Fibroblast of pulmonary artery (primary cell): Measurements from ENCODE around the gene DNLZ.

Experiments
- DNase-seq: peaks from one replicate; pipeline ENCODE4 v3.0.0-alpha.2; 2010; ENCODE audit warnings: low read depth
- H3K4me3 ChIP-seq: replicated peaks from 2 replicates; pipeline ENCODE4 v1.5.1; 2011; ENCODE audit warnings: low read depth, mild to moderate bottlenecking, control low read depth, low read length, moderate library complexity
- TF ChIP-seq, protein P1 (sequence below): IDR thresholded peaks from 2 replicates; pipeline ENCODE4 v1.5.1; 2011; ENCODE audit warnings: mild to moderate bottlenecking, control low read depth, low read length, inconsistent platforms; ENCODE audit errors: missing control alignments

Gene DNLZ

DNA sequence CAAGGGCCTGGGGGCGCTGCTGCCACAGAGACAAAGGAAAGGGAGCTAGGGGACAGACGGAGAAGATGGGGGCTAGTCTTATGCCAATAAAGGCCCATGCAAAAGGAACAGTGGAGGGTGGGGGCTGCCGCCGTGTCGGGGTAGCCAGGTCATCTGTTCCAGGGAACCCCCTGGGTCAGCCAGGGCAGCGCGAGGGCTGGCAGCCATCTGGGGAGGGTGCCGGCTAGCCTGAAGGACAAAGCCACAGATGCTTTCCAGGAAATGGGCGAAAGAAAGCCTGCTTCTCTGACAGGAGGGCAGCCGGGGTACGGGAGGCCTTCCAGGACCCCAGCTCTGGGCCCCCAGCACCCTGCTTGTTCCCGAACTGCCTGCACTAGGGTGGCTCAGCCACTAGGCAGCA, 11.6 kb upstream of the DNLZ start:
- no peak for DNase-seq
- TF ChIP-seq, protein P1, sequence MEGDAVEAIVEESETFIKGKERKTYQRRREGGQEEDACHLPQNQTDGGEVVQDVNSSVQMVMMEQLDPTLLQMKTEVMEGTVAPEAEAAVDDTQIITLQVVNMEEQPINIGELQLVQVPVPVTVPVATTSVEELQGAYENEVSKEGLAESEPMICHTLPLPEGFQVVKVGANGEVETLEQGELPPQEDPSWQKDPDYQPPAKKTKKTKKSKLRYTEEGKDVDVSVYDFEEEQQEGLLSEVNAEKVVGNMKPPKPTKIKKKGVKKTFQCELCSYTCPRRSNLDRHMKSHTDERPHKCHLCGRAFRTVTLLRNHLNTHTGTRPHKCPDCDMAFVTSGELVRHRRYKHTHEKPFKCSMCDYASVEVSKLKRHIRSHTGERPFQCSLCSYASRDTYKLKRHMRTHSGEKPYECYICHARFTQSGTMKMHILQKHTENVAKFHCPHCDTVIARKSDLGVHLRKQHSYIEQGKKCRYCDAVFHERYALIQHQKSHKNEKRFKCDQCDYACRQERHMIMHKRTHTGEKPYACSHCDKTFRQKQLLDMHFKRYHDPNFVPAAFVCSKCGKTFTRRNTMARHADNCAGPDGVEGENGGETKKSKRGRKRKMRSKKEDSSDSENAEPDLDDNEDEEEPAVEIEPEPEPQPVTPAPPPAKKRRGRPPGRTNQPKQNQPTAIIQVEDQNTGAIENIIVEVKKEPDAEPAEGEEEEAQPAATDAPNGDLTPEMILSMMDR, result no peak
- no peak overlapping the region for H3K4me3 ChIP-seq

DNA sequence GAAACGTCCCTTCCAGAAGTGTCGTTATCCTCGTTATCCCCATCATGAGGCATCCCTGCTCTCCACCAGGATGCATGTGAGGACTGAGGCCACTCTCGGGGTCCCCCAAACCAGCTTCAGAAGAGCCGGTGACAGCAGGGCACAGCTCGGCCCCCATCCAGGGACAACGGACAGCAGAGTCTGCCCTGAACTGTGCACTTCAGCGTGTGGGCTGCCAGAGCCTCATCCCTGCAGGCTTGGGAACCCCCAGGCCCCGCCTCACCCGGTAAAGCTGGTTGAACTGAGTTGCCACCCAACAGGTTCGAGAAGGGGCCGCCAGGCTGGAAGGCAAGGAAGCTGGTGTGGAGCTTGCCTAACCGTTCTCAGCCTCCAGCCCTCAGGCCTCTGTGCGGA, 10.6 kb upstream of the DNLZ start:
- TF ChIP-seq, protein P1, result no peak
- no peak overlapping the region for H3K4me3 ChIP-seq

DNA sequence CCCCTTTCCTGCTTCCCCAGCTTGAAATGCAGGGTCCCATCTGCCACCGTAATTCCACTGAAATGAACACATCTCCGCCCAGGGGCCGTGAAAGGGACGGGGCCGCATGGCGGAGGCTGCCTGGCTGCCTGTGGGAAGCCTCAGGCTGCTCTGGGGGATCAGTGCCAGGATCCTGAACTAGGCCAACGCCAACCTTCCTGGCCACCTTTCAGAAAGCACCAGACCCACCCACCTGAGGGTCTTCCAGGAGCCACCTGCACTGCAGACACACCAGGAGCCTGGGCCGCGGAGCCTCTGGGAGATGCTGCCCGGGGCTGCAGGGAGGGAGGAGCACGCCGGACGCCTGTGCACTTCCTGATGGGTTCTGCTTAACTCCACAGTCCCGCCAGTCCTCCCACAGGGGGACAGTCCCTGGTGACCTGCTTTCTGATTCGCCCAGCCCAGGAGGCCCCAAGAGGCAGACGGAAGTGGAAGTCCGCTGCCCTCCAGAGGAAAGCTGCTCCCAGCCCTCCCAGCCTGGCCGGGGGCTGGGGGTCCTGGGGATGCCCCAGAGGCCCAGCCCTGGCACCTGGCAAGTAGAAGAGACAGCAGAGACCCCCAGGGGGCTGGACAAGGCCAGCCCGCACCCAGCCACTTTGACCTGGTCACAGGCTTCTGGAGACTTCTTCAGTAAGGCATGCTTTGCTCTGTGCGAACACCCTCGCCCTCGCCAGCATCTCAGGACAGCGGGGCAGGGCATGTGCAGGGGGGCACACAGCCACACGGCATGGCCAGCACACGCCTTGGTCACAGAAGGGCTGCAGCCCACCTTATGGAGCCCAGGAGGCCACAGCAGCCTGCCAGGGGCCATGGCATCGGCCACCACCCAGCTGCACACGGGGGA, 10.0 kb upstream of the DNLZ start, which contains the start of gene CARD9:
CARD9 (minus strand) TSS at position 370 of the 883 bp plus-strand sequence. CDS start 1,591 bp downstream, outside the sequence.
- DNase-seq, result no peak
- TF ChIP-seq, protein P1, result no peak
- H3K4me3 ChIP-seq, result no peak within 1 kb of the TSS

More for the DNA sequence above, 10.6 kb upstream of the DNLZ start:
- DNase-seq, result no peak

DNA sequence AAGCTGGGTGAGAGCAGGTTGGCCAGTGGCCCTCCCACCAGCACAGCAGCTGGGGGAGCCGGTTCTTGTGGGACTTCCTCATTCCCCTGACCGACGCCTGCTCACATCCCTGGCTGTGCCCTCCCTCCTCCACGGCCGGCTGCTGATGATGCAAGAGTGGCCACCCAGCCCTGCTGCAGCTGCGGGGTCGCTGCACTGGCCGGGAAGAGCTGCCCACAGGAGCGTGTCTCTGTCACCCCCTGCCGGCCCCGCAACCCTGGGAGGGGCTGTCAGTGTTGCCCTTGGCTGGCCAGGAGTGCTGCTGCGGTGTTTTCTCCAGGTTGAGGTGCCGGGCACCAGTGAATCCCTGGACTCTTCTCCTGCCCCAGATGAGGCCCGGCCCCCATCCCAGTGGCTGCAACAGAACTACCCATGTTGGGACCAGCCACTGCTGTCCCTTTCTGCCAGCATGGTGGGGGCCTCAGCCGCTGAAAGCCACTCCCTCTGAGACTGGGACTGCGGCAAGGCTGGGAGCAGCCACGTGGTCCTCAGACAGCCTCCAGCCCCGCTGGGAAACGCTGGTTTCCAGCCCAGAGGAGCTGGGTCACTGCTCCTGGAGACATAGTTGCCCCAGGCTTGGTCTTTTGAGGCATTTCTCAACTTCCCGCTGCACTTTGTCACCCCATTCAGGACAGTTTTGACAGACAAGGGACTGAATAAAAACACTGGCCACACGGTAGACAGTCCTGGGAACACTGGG, 9.2 kb upstream of the DNLZ start:
- H3K4me3 ChIP-seq, result no peak overlapping the region
- peak; percentile 73 for DNase-seq
- TF ChIP-seq, protein P1, result peak; percentile 13

DNA sequence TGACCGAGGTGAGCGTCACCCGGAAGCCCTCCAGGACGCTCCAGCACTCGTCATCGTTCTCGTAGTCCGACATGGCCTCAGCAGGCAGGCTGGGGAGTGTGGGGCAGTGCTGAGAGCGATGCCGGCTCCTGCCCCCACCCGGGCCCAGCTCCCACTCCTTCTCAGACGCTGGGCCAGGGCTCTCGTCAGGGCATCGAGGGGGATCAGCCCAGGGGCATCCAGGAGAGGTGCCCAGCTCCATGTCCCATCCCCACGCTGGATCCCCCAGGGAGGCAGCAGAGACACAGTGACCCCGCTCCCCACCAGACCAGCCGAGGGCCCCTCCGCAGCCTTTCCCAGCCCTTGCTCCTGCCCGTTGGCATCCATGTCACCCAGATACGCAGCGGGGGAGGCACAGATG, 8.5 kb upstream of the DNLZ start:
- DNase-seq, result no peak
- H3K4me3 ChIP-seq, result no peak overlapping the region
- TF ChIP-seq, protein P1, result no peak

DNA sequence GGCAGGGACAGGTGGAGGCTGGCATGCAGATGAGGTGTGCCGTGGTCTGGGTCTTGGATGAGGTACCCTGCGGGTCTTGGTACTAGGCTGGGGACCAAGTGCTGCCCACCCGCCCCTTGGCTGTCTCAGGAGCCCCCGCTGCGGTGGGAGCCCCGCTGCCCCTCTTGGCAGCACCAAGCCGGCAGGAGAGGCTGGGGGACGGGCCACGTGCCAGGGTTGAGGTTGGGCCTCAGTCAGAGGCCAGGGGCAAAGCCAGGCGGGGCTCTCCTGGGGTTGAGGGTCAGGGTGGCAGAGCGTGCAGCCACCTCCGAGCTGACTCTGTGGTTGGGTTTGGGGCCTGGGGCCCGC, 8.0 kb upstream of the DNLZ start:
- no peak overlapping the region for H3K4me3 ChIP-seq
- TF ChIP-seq, protein P1, result no peak
- DNase-seq, result no peak
